OCI-LY7 (cell line): Measurements from ENCODE around the gene LPIN1.

ENCODE experiments used
- CTCF ChIP-seq: fragments of 200-600 bp; sonication (generic); conservative IDR thresholded peaks from 2 replicates; pipeline ENCODE4 v1.5.1; 2014; ENCODE audit warnings: mild to moderate bottlenecking, antibody characterized with exemption, low read length, moderate library complexity, mixed read lengths
- EZH2phosphoT487 ChIP-seq: fragments of 200-600 bp; sonication (generic); IDR thresholded peaks from 2 replicates; pipeline ENCODE4 v1.6.1; 2018; ENCODE audit warnings: low read depth, borderline replicate concordance, mild to moderate bottlenecking, mixed run types, antibody characterized with exemption, low read length, moderate library complexity, mixed read lengths

DNA sequence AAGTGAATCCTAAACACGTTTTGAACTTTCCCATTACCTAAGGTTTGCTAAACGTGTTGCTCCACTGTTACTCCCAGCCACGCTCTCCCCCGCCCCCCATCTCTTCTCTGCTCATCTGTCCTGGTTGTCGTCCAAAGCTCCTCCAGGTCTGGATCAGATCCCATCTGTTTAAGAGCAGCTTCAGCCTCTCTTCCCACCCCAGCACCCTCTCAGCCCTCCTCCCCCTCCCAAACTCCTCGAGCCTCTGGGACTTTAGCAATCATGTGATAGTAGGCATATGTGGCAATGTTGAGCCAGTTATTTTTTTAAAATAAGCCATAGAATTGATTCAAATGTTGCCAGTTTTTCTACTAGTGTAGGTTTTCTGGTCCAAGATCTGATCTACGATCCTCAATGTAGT is 20.0 kb upstream of the LPIN1 start:
- no peak for TF ChIP-seq CTCF
- no peak for TF ChIP-seq EZH2phosphoT487
